Dermis blood vessel endothelial cell (primary cell): ENCODE results near the gene TCFL5. TPM values are rescaled to one million over a fixed set of nuclear protein-coding genes. Genes with fewer than 3 reads are reported as not detected.
A peak's percentile ranks its signal among the peaks of the same experiment; 100 is the strongest.
"Not testable (repeated sequence)": the region's sequence is repeated elsewhere in the genome, so short reads cannot be mapped to it uniquely, and the experiment has no call there.

ENCODE experiments used
- DNase-seq: peaks from one replicate; pipeline ENCODE4 v3.0.0; 2010
- total RNA-seq: library from RNA; depleted of rRNA; stranded (reverse); fragments of >200 nt; gene quantifications from 2 replicates; pipeline ENCODE4 v1.2.3, GENCODE V29; 2014

Gene TCFL5
- total RNA-seq, 1 donor from 2014 or later, result 14.8 TPM

DNA sequence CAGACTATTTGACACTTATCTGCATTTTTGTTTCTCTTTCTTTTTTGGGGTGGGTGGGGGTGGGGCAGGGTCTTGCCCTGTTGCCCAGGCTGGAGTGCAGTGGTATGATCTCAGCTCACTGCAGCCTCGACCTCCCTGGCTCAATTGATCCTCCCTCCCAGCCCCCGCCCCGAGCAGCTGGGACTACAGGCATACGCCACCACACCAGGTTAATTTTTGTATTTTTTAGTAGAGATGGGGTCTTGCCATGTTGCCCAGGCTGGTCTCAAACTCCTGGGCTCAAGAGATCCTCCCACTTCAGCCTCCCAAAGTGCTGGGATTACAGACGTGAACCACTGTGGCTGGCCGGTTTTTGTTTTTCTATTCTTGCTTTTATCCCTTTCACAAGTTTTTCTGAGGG lies 8.3 kb downstream of the TCFL5 start:
- not testable (repeated sequence) for DNase-seq

DNA sequence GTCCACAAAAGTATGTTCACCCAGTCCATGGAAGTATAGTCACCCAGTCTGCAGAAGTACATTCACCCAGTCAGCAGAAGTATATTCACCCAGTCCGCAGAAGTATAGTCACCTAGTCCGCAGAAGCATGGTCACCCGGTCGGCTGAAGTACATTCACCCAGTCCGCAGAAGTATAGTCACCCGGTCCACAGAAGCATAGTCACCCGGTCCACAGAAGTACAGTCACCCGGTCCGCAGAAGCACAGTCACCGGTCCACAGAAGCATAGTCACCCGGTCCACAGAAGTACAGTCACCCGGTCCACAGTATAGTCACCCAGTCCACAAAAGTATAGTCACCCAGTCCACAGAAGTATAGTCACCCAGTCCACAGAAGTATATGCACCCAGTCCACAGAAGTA lies 8.8 kb downstream of the TCFL5 start:
- no peak for DNase-seq

DNA sequence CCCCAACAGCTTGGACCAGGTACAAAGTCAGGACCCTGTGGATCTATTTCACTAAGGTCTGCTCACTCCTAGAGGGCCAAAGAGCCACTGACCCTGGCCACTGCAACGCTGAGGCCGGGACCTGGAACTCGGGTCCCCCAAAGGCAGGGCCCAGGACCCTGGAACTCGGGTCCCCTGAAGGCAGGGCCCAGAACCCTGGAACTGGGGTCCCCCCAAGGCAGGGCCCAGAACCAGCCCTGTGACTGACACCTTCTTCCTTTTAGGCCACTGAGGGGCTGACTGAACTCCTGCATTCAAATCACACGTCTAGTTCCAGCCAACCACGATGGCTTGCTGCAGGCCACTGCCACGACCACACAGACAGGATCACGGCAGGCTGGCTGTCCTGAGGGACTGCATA lies 9.4 kb downstream of the TCFL5 start:
- DNase-seq, result no peak

- DNase-seq, result no peak
Measured at GRCh38 chr20:62850333-62850974, 11.2 kb downstream of the TCFL5 start.

- no peak for DNase-seq
Measured at GRCh38 chr20:62849431-62849830, 12.2 kb downstream of the TCFL5 start.

DNA sequence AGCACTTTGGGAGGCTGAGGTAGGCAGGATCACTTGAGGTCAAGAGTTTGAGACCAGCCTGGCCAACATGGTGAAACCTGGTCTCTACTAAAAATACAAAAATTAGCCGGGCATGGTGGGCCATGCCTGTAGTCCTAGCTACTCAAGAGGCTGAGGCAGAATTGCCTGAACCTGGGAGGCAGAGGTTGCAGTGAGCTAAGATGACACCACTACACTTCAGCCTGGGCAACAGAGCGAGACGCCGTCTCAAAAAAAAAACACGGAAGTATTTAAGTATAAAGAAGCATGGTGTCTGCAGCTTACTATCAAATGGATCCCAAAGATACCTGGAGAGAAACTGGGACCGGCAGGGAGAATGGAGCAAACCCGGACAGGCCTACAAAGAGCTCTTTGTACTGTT lies 12.7 kb downstream of the TCFL5 start:
- DNase-seq, result not testable (repeated sequence)

GRCh38 chr20:62846166-62846890 lies 15.3 kb downstream of the TCFL5 start:
- DNase-seq, result no peak

- DNase-seq, result no peak
Measured at GRCh38 chr20:62845416-62846160, 16.0 kb downstream of the TCFL5 start.

DNA sequence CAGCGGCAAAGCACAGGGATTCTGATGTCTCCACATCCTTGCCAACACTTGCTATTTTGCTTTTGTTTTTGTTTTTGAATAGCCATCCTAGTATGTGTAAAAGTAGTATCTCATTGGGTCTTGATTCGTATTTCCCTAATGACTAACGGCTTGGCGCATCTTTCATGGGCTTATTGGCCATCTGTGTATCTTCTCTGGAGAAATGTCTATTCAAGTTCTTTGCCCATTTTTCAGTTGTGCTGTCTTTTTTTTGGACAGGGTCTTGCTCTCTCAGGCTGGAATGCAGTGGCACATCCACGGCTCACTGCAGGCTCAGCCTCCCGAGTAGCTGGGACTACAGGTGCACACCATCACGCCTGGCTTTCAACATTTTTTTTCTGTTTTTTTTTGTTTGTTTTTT lies 17.4 kb downstream of the TCFL5 start:
- no peak for DNase-seq

DNA sequence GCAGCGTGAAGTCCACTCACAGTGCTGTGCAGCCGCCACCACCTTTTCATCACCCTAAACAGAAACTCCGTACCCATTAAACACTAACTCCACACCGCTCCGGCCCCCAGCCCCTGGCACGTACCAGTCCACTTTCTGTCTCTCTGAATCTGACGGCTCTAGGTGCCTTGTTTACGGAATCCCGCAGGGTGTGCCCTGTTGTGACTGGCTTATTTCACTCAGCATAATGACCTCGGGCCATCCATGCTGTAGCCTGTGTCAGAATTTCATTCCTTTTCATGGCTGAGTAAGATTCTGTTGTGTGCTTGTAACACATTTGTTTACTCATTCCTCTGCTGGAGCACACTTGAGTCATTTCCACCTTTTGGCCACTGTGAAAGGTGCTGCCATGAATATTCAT lies 18.0 kb downstream of the TCFL5 start:
- no peak for DNase-seq

DNA sequence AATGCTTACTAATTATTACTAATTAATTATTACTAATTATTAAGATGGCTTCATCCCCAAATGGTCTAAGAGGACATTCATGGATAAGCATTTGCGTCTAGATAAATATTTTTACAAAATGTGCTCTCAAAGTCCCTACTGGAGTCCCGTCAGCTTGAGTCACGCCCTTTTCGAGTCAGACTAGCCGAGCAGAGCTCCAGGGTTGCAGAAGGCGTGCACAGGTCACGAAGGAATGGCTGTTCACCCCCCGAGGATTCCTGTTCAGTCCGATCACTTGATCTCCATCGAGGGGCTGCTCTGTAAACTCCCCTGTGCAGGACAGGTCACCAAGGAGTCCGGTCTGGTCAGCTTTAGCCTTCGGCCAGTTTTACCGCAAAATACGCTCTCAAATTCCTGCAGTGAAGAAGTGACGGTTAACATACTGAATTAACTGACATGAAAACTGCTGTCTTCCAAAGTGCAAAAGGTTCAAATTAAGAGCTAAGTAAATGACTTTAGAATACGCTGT lies 19.9 kb downstream of the TCFL5 start:
- DNase-seq, result no peak

GRCh38 chr20:62840244-62841197 lies 21.1 kb downstream of the TCFL5 start:
- DNase-seq, result no peak

- DNase-seq, result no peak
Measured at GRCh38 chr20:62839816-62840215, 21.8 kb downstream of the TCFL5 start.

DNA sequence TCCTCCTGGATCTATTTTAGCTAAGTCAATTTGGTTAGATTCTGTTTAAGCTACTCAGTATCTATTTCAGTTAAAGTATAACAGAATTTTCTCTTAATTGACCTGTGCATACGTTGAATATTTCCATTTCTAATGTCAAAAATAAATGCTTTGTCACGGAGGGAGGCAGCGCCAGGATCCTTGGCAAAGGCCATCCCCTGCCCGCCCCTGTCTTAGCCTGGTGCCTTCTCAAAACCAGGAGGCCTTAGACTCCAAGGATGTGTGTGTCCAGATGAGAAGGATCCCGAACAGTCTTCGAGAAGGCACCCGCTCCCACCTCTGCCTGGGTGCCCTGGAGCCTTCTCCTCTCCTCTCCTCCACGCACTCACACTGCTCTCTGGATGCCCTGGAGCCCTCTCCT lies 22.4 kb downstream of the TCFL5 start:
- DNase-seq, result no peak

DNA sequence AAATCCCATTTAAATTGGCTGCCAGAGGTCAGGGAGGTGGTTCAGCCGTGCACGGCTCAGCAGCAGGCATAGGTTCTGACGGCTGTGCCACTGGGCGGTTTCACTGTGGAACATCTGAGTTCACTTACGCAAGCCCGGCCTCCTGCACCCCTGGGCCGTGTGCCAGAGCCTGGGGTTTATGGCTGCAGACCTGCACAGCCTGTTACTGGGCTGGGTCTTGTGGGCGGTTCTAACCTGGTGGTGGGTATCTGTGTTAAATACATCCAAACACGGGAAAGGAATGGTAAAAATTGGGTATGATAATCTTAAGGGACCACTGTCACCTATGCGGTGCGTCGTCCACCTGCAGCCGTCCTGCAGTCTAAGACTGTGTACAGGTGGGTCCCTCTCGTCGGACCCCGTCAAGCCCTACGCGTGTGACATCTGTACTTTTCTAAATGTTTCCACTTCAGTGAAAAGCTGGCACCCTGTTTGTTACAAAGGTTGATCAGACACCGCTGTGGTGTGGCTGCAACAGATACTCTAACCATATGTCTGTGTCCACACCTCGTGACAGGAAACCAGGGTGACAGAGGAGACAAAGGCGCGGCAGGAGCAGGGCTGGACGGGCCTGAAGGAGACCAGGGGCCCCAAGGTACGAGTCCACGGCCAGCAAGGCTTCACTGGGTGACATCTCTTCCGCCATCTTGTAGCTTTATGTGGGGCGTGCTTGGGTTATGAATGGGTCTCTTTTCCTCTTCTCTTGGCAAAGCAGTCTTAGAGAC lies 23.3 kb downstream of the TCFL5 start:
- peak; percentile 35 for DNase-seq

- no peak for DNase-seq
Measured at GRCh38 chr20:62837790-62838127, 23.9 kb downstream of the TCFL5 start.

GRCh38 chr20:62836967-62837490 lies 24.6 kb downstream of the TCFL5 start:
- no peak for DNase-seq

- peak; percentile 72 for DNase-seq
Measured at GRCh38 chr20:62835931-62836861, 25.4 kb downstream of the TCFL5 start.

DNA sequence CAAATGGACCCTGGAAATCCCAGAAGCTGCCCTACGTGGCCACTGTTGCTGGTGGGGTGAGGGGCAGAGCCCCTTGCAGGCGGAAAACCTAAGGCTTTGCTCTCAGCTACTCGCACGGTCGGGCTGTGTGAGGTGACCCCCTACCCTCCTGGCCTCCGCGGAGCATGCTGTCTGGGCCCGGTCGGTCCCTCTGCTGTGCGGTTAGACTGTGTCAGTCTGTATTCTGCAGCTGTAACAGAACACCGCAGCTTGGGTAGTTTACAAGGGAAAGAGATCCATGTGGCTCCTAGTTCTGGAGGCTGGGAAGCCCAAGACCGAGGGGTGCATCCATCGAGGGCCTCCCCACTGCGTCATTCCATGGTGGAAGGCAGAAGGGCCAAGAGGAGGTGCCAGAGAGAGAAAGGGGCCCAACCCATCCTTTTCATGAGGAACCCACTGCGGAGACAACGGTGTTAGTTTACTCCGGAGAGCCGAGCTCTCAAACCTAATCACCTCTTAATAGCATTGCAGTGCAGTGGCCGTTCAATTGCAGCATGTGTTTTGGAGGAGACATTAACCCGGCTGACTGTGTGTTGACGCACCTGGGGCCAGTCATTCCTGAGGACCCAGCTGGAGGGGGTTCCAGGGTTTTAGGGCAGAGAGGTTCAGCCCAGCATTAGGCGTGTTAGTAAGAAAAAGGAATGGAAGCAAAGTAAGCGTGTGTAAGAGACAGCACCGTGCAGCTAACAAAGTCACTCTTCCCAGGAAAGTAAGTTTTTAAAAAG lies 26.5 kb downstream of the TCFL5 start:
- DNase-seq, result no peak
